GM19455 (cell line): Measurements from ENCODE around the gene DCDC2.
"Not testable (repeated sequence)": the region's sequence is repeated elsewhere in the genome, so short reads cannot be mapped to it uniquely, and the experiment has no call there.

Experiments
- ATAC-seq: cut with Tn5 transposase; IDR thresholded peaks from one replicate; pipeline ENCODE4 v1.9.1; 2021; ENCODE audit not compliant: unreplicated experiment

DCDC2 gene

GRCh38 chr6:24381476-24382219 lies 23.8 kb upstream of the DCDC2 start:
- ATAC-seq = no peak

GRCh38 chr6:24378473-24379097 lies 20.7 kb upstream of the DCDC2 start:
- no peak for ATAC-seq

GRCh38 chr6:24376871-24377270 lies 19.0 kb upstream of the DCDC2 start:
- no peak for ATAC-seq

GRCh38 chr6:24374612-24375011 lies 16.8 kb upstream of the DCDC2 start:
- no peak for ATAC-seq

GRCh38 chr6:24365103-24365633 lies 7.3 kb upstream of the DCDC2 start:
- not testable (repeated sequence) for ATAC-seq

- ATAC-seq = not testable (repeated sequence)
These were observed 4.5 kb upstream of the DCDC2 start for GRCh38 chr6:24362363-24362762.

GRCh38 chr6:24359640-24360454 lies 2.0 kb upstream of the DCDC2 start:
- peak; percentile 88 for ATAC-seq

- ATAC-seq = no peak
These were observed 461 bp upstream of the DCDC2 start for GRCh38 chr6:24358219-24358821.

- no peak for ATAC-seq
These were observed 1.4 kb downstream of the DCDC2 start for GRCh38 chr6:24356310-24356973.

- no peak for ATAC-seq
These were observed 2.5 kb downstream of the DCDC2 start for GRCh38 chr6:24355393-24355792.

GRCh38 chr6:24353861-24354260 lies 4.0 kb downstream of the DCDC2 start:
- no peak for ATAC-seq

GRCh38 chr6:24352434-24352833 lies 5.4 kb downstream of the DCDC2 start:
- ATAC-seq = no peak

GRCh38 chr6:24344976-24345375 lies 12.9 kb downstream of the DCDC2 start:
- no peak for ATAC-seq

GRCh38 chr6:24340998-24341938 lies 16.6 kb downstream of the DCDC2 start:
- ATAC-seq = no peak

- ATAC-seq = no peak
These were observed 17.9 kb downstream of the DCDC2 start for GRCh38 chr6:24339932-24340331.

- ATAC-seq = no peak
These were observed 23.6 kb downstream of the DCDC2 start for GRCh38 chr6:24334285-24334684.

GRCh38 chr6:24332317-24332716 lies 25.5 kb downstream of the DCDC2 start:
- ATAC-seq = no peak

- ATAC-seq = no peak
These were observed 27.6 kb downstream of the DCDC2 start for GRCh38 chr6:24330137-24330732.

GRCh38 chr6:24329451-24329850 lies 28.4 kb downstream of the DCDC2 start:
- ATAC-seq = no peak
